ELR (cell line): ENCODE data around the gene CHRM2.

Experiments
- DNase-seq: peaks from one replicate; pipeline ENCODE4 v3.0.0-alpha.2; 2015; ENCODE audit warnings: low read depth

The CHRM2 gene

GRCh38 chr7:136957391-136957790, 88.9 kb downstream of the CHRM2 start:
- peak; percentile 79 for DNase-seq

- DNase-seq = peak; percentile 19
Observed at GRCh38 chr7:136958016-136958415, 89.6 kb downstream of the CHRM2 start.

- no peak for DNase-seq
Observed at GRCh38 chr7:136964347-136964746, 95.9 kb downstream of the CHRM2 start.

GRCh38 chr7:136966825-136967224, 98.4 kb downstream of the CHRM2 start:
- DNase-seq = no peak

- DNase-seq = no peak
Observed at GRCh38 chr7:136969761-136970160, 101.3 kb downstream of the CHRM2 start.

GRCh38 chr7:136971776-136972175, 103.3 kb downstream of the CHRM2 start:
- no peak for DNase-seq

GRCh38 chr7:136976504-136977251, 108.2 kb downstream of the CHRM2 start:
- no peak for DNase-seq

- no peak for DNase-seq
Observed at GRCh38 chr7:136993377-136993776, 124.9 kb downstream of the CHRM2 start.

- DNase-seq = no peak
Observed at GRCh38 chr7:136997735-136998134, 129.3 kb downstream of the CHRM2 start.

GRCh38 chr7:136998495-136998894, 130.0 kb downstream of the CHRM2 start:
- DNase-seq = peak; percentile 61

- no peak for DNase-seq
Observed at GRCh38 chr7:137000621-137001020, 132.2 kb downstream of the CHRM2 start.

GRCh38 chr7:137001041-137001440, 132.6 kb downstream of the CHRM2 start:
- no peak for DNase-seq

GRCh38 chr7:137001478-137001877, 133.0 kb downstream of the CHRM2 start:
- DNase-seq = no peak

GRCh38 chr7:137003086-137003485, 134.6 kb downstream of the CHRM2 start:
- DNase-seq = no peak

- no peak for DNase-seq
Observed at GRCh38 chr7:137003566-137003965, 135.1 kb downstream of the CHRM2 start.

GRCh38 chr7:137005873-137006272, 137.4 kb downstream of the CHRM2 start:
- no peak for DNase-seq

- DNase-seq = no peak
Observed at GRCh38 chr7:137006293-137006692, 137.8 kb downstream of the CHRM2 start.

- DNase-seq = peak; percentile 24
Observed at GRCh38 chr7:137007001-137007694, 138.7 kb downstream of the CHRM2 start.

GRCh38 chr7:137009404-137009803, 141.0 kb downstream of the CHRM2 start:
- no peak for DNase-seq

- DNase-seq = no peak
Observed at GRCh38 chr7:137015015-137015414, 146.6 kb downstream of the CHRM2 start.

GRCh38 chr7:137017221-137017620, 148.8 kb downstream of the CHRM2 start:
- DNase-seq = no peak

GRCh38 chr7:137018468-137018867, 150.0 kb downstream of the CHRM2 start:
- DNase-seq = no peak

GRCh38 chr7:137020351-137020750, 151.9 kb downstream of the CHRM2 start:
- no peak for DNase-seq
